ENCODE data around the gene ALK.

DNA sequence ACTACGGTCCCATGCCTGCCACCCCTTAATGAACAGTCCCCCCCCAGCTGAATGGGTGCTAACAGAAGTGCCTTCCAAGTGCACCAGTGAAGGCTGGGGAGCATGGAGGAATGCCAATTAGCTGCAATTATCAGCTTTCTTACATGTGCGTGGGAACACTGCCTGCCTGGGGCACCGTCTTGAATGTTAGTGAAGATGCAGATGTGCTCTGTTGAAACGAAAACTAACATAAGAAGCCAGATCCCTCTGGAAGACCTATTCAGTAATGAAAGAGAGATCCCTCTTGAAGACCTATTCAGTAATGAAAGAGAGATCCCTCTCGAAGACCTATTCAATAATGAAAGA is 651.6 kb downstream of the ALK start:
- TF ChIP-seq, protein P1, sequence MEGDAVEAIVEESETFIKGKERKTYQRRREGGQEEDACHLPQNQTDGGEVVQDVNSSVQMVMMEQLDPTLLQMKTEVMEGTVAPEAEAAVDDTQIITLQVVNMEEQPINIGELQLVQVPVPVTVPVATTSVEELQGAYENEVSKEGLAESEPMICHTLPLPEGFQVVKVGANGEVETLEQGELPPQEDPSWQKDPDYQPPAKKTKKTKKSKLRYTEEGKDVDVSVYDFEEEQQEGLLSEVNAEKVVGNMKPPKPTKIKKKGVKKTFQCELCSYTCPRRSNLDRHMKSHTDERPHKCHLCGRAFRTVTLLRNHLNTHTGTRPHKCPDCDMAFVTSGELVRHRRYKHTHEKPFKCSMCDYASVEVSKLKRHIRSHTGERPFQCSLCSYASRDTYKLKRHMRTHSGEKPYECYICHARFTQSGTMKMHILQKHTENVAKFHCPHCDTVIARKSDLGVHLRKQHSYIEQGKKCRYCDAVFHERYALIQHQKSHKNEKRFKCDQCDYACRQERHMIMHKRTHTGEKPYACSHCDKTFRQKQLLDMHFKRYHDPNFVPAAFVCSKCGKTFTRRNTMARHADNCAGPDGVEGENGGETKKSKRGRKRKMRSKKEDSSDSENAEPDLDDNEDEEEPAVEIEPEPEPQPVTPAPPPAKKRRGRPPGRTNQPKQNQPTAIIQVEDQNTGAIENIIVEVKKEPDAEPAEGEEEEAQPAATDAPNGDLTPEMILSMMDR (IDR thresholded peaks at IDR 0.05; ENCODE audit: low read length) = no peak
- TF ChIP-seq EZH2 (IDR thresholded peaks at IDR 0.05; ENCODE audit: borderline replicate concordance, low read length) = no peak
